ENCODE measurements around the gene PEX14. TPM values are rescaled to one million over a fixed set of nuclear protein-coding genes. Genes with fewer than 3 reads are reported as not detected.

PEX14 gene
- total RNA-seq, 2 experiments from 2014 or later: 13.3 to 14.8 TPM

- no peak overlapping the region for H3K4me3 Mint-ChIP-seq
- ChIA-PET POLR2A (no interaction called here), CTCF (interaction anchor here (1.0 kb wide), 1 partner anchor 169 kb away, joined by 3 read pairs; no protein-coding TSS in a partner anchor)
- H3K36me3 Mint-ChIP-seq (ENCODE audit: low read depth): peaks cover 3% of the 10 kb centered on the region
- H3K27me3 Mint-ChIP-seq: no peaks in the 10 kb centered on the region
- no peak for TF ChIP-seq CTCF (IDR thresholded peaks at IDR 0.05)
- ATAC-seq (ENCODE audit: poor library complexity): no peak
- no peak overlapping the region for H3K4me3 ChIP-seq (ENCODE audit: low read length)
- no peaks in the 10 kb centered on the region for H3K4me1 Mint-ChIP-seq (ENCODE audit: low read depth)
- H3K4me1 ChIP-seq (ENCODE audit: insufficient read depth, low read length): no peaks in the 10 kb centered on the region
- no peaks in the 10 kb centered on the region for H3K9me3 Mint-ChIP-seq
- intact Hi-C loops (cut with DNase I, micrococcal nuclease): no loop called here
- H3K9me3 ChIP-seq (ENCODE audit: control insufficient read depth in 1 of 2, insufficient read depth in 1 of 2, low read length in 2 of 2): no peaks in the 10 kb centered on the region
- H3K36me3 ChIP-seq (ENCODE audit: insufficient read depth, low read length): peaks cover 11% of the 10 kb centered on the region
- no peak overlapping the region for H3K27ac ChIP-seq (ENCODE audit: low read depth in 1 of 2, low read length in 2 of 2)
- H3K27me3 ChIP-seq (ENCODE audit: control insufficient read depth in 1 of 2, insufficient read depth in 2 of 2, low read length in 2 of 2): no peaks in the 10 kb centered on the region
- no peak for DNase-seq
- no peak overlapping the region for H3K27ac Mint-ChIP-seq
Measured at GRCh38 chr1:10664251-10664650, 189.5 kb downstream of the PEX14 start.

GRCh38 chr1:10665226-10665625 lies 190.5 kb downstream of the PEX14 start:
- Histone ChIP-seq H3K27ac (ENCODE audit: low read depth in 1 of 2, low read length in 2 of 2) (no peak overlapping the region), H3K4me1 (ENCODE audit: insufficient read depth, low read length) (no peaks in the 10 kb centered on the region), H3K4me3 (ENCODE audit: low read length) (no peak overlapping the region), H3K27me3 (ENCODE audit: control insufficient read depth in 1 of 2, insufficient read depth in 2 of 2, low read length in 2 of 2) (no peaks in the 10 kb centered on the region), H3K36me3 (ENCODE audit: insufficient read depth, low read length) (peaks cover 11% of the 10 kb centered on the region), H3K9me3 (ENCODE audit: control insufficient read depth in 1 of 2, insufficient read depth in 1 of 2, low read length in 2 of 2) (no peaks in the 10 kb centered on the region)
- ChIA-PET POLR2A (no interaction called here), CTCF (no interaction called here)
- TF ChIP-seq CTCF (IDR thresholded peaks at IDR 0.05): no peak
- DNase-seq: no peak
- Mint-ChIP-seq H3K36me3 (ENCODE audit: low read depth) (no peaks in the 10 kb centered on the region), H3K9me3 (no peaks in the 10 kb centered on the region), H3K27ac (no peak overlapping the region), H3K4me1 (ENCODE audit: low read depth) (no peaks in the 10 kb centered on the region), H3K27me3 (no peaks in the 10 kb centered on the region), H3K4me3 (no peak overlapping the region)
- intact Hi-C loops (cut with DNase I, micrococcal nuclease): no loop called here
- ATAC-seq (ENCODE audit: poor library complexity): no peak

- ATAC-seq (ENCODE audit: poor library complexity) (no peak), DNase-seq (no peak)
- TF ChIP-seq CTCF (IDR thresholded peaks at IDR 0.05): no peak
- ChIA-PET CTCF (no interaction called here), POLR2A (no interaction called here)
- Mint-ChIP-seq H3K4me3 (no peak overlapping the region), H3K36me3 (ENCODE audit: low read depth) (no peaks in the 10 kb centered on the region), H3K27ac (no peak overlapping the region), H3K27me3 (no peaks in the 10 kb centered on the region), H3K9me3 (no peaks in the 10 kb centered on the region), H3K4me1 (ENCODE audit: low read depth) (no peaks in the 10 kb centered on the region)
- Histone ChIP-seq H3K4me1 (ENCODE audit: insufficient read depth, low read length) (no peaks in the 10 kb centered on the region), H3K36me3 (ENCODE audit: insufficient read depth, low read length) (peaks cover 11% of the 10 kb centered on the region), H3K27me3 (ENCODE audit: control insufficient read depth in 1 of 2, insufficient read depth in 2 of 2, low read length in 2 of 2) (no peaks in the 10 kb centered on the region), H3K9me3 (ENCODE audit: control insufficient read depth in 1 of 2, insufficient read depth in 1 of 2, low read length in 2 of 2) (no peaks in the 10 kb centered on the region), H3K4me3 (ENCODE audit: low read length) (no peak overlapping the region), H3K27ac (ENCODE audit: low read depth in 1 of 2, low read length in 2 of 2) (no peak overlapping the region)
- intact Hi-C loops (cut with DNase I, micrococcal nuclease): no loop called here
Measured at GRCh38 chr1:10665930-10666850, 191.4 kb downstream of the PEX14 start.
